ENCODE results near the gene FIGLA.

DNA sequence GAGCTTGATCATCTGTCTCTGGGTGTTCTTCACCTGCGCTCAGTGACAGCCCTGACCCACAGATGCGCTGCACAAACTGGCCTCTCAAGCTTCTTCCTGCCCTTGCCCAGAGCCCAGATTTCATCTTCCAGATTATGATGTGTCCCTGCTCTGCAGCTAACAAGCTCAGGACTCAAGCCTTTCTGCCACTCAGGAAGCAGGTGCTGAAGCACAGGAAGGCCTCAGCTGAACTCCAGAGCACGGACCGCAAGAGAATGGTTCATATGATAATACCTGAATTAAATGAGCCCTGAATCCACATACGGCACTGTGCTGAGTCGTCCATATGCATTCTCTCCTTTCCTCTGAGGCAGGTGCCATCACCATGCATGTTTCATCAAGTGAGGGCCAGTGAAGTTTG lies 41.4 kb upstream of the FIGLA start:
- TF ChIP-seq POLR2A (IDR thresholded peaks at IDR 0.05) (no peak), POLR2AphosphoS5 (IDR thresholded peaks at IDR 0.05) (no peak), EP300 (IDR thresholded peaks at IDR 0.05) (no peak)
- TF ChIP-seq, protein P1, sequence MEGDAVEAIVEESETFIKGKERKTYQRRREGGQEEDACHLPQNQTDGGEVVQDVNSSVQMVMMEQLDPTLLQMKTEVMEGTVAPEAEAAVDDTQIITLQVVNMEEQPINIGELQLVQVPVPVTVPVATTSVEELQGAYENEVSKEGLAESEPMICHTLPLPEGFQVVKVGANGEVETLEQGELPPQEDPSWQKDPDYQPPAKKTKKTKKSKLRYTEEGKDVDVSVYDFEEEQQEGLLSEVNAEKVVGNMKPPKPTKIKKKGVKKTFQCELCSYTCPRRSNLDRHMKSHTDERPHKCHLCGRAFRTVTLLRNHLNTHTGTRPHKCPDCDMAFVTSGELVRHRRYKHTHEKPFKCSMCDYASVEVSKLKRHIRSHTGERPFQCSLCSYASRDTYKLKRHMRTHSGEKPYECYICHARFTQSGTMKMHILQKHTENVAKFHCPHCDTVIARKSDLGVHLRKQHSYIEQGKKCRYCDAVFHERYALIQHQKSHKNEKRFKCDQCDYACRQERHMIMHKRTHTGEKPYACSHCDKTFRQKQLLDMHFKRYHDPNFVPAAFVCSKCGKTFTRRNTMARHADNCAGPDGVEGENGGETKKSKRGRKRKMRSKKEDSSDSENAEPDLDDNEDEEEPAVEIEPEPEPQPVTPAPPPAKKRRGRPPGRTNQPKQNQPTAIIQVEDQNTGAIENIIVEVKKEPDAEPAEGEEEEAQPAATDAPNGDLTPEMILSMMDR (IDR thresholded peaks at IDR 0.05), result no peak
